ENCODE results near the gene PIK3R2. TPM values are rescaled to one million over a fixed set of nuclear protein-coding genes. Genes with fewer than 3 reads are reported as not detected.
"Not testable (repeated sequence)": the region's sequence is repeated elsewhere in the genome, so short reads cannot be mapped to it uniquely, and the experiment has no call there.

PIK3R2 gene
- total RNA-seq = 10 to 100 TPM; 11.4 to 12.9 TPM

- Mint-ChIP-seq H3K4me3 (peak within 1 kb of the TSS; percentile 91), H3K36me3 (peaks cover 2% of the 10 kb centered on the region), H3K27ac (peak within 1 kb of the TSS; percentile 94), H3K4me1 (peaks cover 17% of the 10 kb centered on the region), H3K9me3 (no peaks in the 10 kb centered on the region), H3K27me3 (no peaks in the 10 kb centered on the region)
- POLR2A ChIA-PET = interaction anchor here (0.7 to 2.5 kb wide), 10 partner anchors 10 to 262 kb away, joined by 3 to 29 read pairs (median 6); partner anchors contain the start of genes IL12RB1 and JUND
- ATAC-seq (ENCODE audit: low read depth) (peak; percentile 94), DNase-seq (peak; percentile 100)
These were observed at the start of gene PIK3R2 for GRCh38 chr19:18152817-18153555. TSS of gene PIK3R2 (plus strand) at chr19:18153163. CDS start at chr19:18155880, 2,717 bp downstream.

- Mint-ChIP-seq H3K4me1 (peaks cover 18% of the 10 kb centered on the region), H3K27me3 (no peaks in the 10 kb centered on the region), H3K4me3 (peak overlapping the region; percentile 76), H3K9me3 (no peaks in the 10 kb centered on the region), H3K27ac (peak overlapping the region; percentile 75), H3K36me3 (no peaks in the 10 kb centered on the region)
- POLR2A ChIA-PET = interaction anchor here (0.6 to 3.6 kb wide), 2 partner anchors 14 to 15 kb away, joined by 3 to 38 read pairs; no protein-coding TSS in a partner anchor
- peak; percentile 42 for ATAC-seq (ENCODE audit: low read depth)
- no peak for DNase-seq
These were observed 48.2 kb upstream of the PIK3R2 start for GRCh38 chr19:18104793-18105131.

- peaks cover 16% of the 10 kb centered on the region for H3K4me1 Mint-ChIP-seq
- H3K27ac Mint-ChIP-seq; H3K9me3 Mint-ChIP-seq; H3K27me3 Mint-ChIP-seq; DNase-seq; H3K36me3 Mint-ChIP-seq; H3K4me3 Mint-ChIP-seq; ATAC-seq (ENCODE audit: low read depth): not testable (repeated sequence)
- POLR2A ChIA-PET = interaction anchor here (0.6 to 3.6 kb wide), 4 partner anchors 15 to 107 kb away, joined by 3 to 38 read pairs (median 4); no protein-coding TSS in a partner anchor
These were observed 47.7 kb upstream of the PIK3R2 start for GRCh38 chr19:18105259-18105658.

GRCh38 chr19:18107235-18107634 lies 45.7 kb upstream of the PIK3R2 start:
- no peaks in the 10 kb centered on the region for H3K27me3 Mint-ChIP-seq
- peaks cover 2% of the 10 kb centered on the region for H3K36me3 Mint-ChIP-seq
- ATAC-seq (ENCODE audit: low read depth) (no peak), DNase-seq (no peak)
- POLR2A ChIA-PET = no interaction called here
- H3K27ac Mint-ChIP-seq = no peak overlapping the region
- no peak overlapping the region for H3K4me3 Mint-ChIP-seq
- H3K9me3 Mint-ChIP-seq = no peaks in the 10 kb centered on the region
- H3K4me1 Mint-ChIP-seq = peaks cover 17% of the 10 kb centered on the region

GRCh38 chr19:18108897-18109296 lies 44.1 kb upstream of the PIK3R2 start:
- ATAC-seq (ENCODE audit: low read depth) = no peak
- Mint-ChIP-seq H3K4me1 (peaks cover 20% of the 10 kb centered on the region), H3K9me3 (no peaks in the 10 kb centered on the region), H3K27me3 (no peaks in the 10 kb centered on the region), H3K27ac (peak overlapping the region; percentile 65), H3K36me3 (peaks cover 2% of the 10 kb centered on the region), H3K4me3 (peak overlapping the region; percentile 68)
- POLR2A ChIA-PET = interaction anchor here (2.4 to 3.2 kb wide), 3 partner anchors 11 to 21 kb away, joined by 9 to 21 read pairs (median 15); partner anchors contain the start of gene IL12RB1
- no peak for DNase-seq

- ATAC-seq (ENCODE audit: low read depth) (no peak), DNase-seq (no peak)
- Mint-ChIP-seq H3K9me3 (no peaks in the 10 kb centered on the region), H3K4me1 (peaks cover 19% of the 10 kb centered on the region), H3K27me3 (no peaks in the 10 kb centered on the region), H3K27ac (peak overlapping the region; percentile 42), H3K36me3 (peaks cover 2% of the 10 kb centered on the region), H3K4me3 (peak overlapping the region; percentile 68)
- POLR2A ChIA-PET = interaction anchor here (1.2 to 3.2 kb wide), 4 partner anchors 10 to 71 kb away, joined by 4 to 21 read pairs (median 12); partner anchors contain the start of gene IL12RB1
These were observed 43.6 kb upstream of the PIK3R2 start for GRCh38 chr19:18109341-18109732.

- peak; percentile 77 for ATAC-seq (ENCODE audit: low read depth)
- DNase-seq = peak; percentile 75
- peaks cover 4% of the 10 kb centered on the region for H3K36me3 Mint-ChIP-seq
- peaks cover 15% of the 10 kb centered on the region for H3K4me1 Mint-ChIP-seq
- H3K4me3 Mint-ChIP-seq = peak overlapping the region; percentile 75
- H3K27me3 Mint-ChIP-seq = no peaks in the 10 kb centered on the region
- POLR2A ChIA-PET = interaction anchor here (0.9 to 3.2 kb wide), 8 partner anchors 10 to 102 kb away, joined by 3 to 21 read pairs (median 5); partner anchors contain the start of gene IL12RB1
- no peaks in the 10 kb centered on the region for H3K9me3 Mint-ChIP-seq
- peak overlapping the region; percentile 45 for H3K27ac Mint-ChIP-seq
These were observed 43.0 kb upstream of the PIK3R2 start for GRCh38 chr19:18109733-18110608.

- peaks cover 18% of the 10 kb centered on the region for H3K4me1 Mint-ChIP-seq
- ATAC-seq (ENCODE audit: low read depth) (no peak), DNase-seq (no peak)
- H3K36me3 Mint-ChIP-seq = peaks cover 4% of the 10 kb centered on the region
- H3K27ac Mint-ChIP-seq = peak overlapping the region; percentile 45
- peak overlapping the region; percentile 75 for H3K4me3 Mint-ChIP-seq
- H3K9me3 Mint-ChIP-seq = no peaks in the 10 kb centered on the region
- no peaks in the 10 kb centered on the region for H3K27me3 Mint-ChIP-seq
- POLR2A ChIA-PET = interaction anchor here (0.9 to 3.2 kb wide), 8 partner anchors 9 to 103 kb away, joined by 3 to 21 read pairs (median 5); partner anchors contain the start of gene IL12RB1
These were observed 42.2 kb upstream of the PIK3R2 start for GRCh38 chr19:18110609-18111232.

GRCh38 chr19:18112989-18113478 lies 39.9 kb upstream of the PIK3R2 start:
- Mint-ChIP-seq H3K4me1 (peaks cover 22% of the 10 kb centered on the region), H3K27ac (no peak overlapping the region), H3K9me3 (no peaks in the 10 kb centered on the region), H3K27me3 (no peaks in the 10 kb centered on the region), H3K4me3 (no peak overlapping the region), H3K36me3 (peaks cover 4% of the 10 kb centered on the region)
- POLR2A ChIA-PET = interaction anchor here (0.6 to 1.2 kb wide), 3 partner anchors 16 to 41 kb away, joined by 3 to 5 read pairs (median 3); partner anchors contain the start of gene MAST3
- ATAC-seq (ENCODE audit: low read depth) (peak; percentile 42), DNase-seq (peak; percentile 86)

- no peak for ATAC-seq (ENCODE audit: low read depth)
- Mint-ChIP-seq H3K4me3 (no peak overlapping the region), H3K27me3 (no peaks in the 10 kb centered on the region), H3K36me3 (peaks cover 4% of the 10 kb centered on the region), H3K9me3 (no peaks in the 10 kb centered on the region), H3K4me1 (peaks cover 25% of the 10 kb centered on the region), H3K27ac (no peak overlapping the region)
- POLR2A ChIA-PET = interaction anchor here (1.2 kb wide), 2 partner anchors 17 to 39 kb away, joined by 3 read pairs; partner anchors contain the start of gene MAST3
- no peak for DNase-seq
These were observed 39.1 kb upstream of the PIK3R2 start for GRCh38 chr19:18113827-18114226.

GRCh38 chr19:18114483-18114882 lies 38.5 kb upstream of the PIK3R2 start:
- POLR2A ChIA-PET = no interaction called here
- Mint-ChIP-seq H3K36me3 (peaks cover 4% of the 10 kb centered on the region), H3K4me3 (no peak overlapping the region), H3K9me3 (no peaks in the 10 kb centered on the region), H3K27ac (no peak overlapping the region), H3K27me3 (no peaks in the 10 kb centered on the region), H3K4me1 (peaks cover 26% of the 10 kb centered on the region)
- DNase-seq (no peak), ATAC-seq (ENCODE audit: low read depth) (no peak)

- peak overlapping the region; percentile 71 for H3K4me3 Mint-ChIP-seq
- peak overlapping the region; percentile 42 for H3K27ac Mint-ChIP-seq
- peaks cover 32% of the 10 kb centered on the region for H3K4me1 Mint-ChIP-seq
- no peaks in the 10 kb centered on the region for H3K9me3 Mint-ChIP-seq
- no peak for ATAC-seq (ENCODE audit: low read depth)
- POLR2A ChIA-PET = interaction anchor here (0.6 to 3.7 kb wide), 5 partner anchors 26 to 246 kb away, joined by 3 to 29 read pairs (median 8); partner anchors contain the start of genes PIK3R2 and SLC5A5
- H3K27me3 Mint-ChIP-seq = no peaks in the 10 kb centered on the region
- H3K36me3 Mint-ChIP-seq = peaks cover 4% of the 10 kb centered on the region
- peak; percentile 42 for DNase-seq
These were observed 35.6 kb upstream of the PIK3R2 start for GRCh38 chr19:18117364-18117691.
